ENCODE data around the gene INCA1.
A peak's percentile ranks its signal among the peaks of the same experiment; 100 is the strongest.

Gene INCA1

GRCh38 chr17:4947411-4948165, 49.7 kb downstream of the INCA1 start:
- peak; percentile 79 for DNase-seq

- peak; percentile 64 for DNase-seq
These were observed 50.3 kb downstream of the INCA1 start for GRCh38 chr17:4947010-4947410.

DNA sequence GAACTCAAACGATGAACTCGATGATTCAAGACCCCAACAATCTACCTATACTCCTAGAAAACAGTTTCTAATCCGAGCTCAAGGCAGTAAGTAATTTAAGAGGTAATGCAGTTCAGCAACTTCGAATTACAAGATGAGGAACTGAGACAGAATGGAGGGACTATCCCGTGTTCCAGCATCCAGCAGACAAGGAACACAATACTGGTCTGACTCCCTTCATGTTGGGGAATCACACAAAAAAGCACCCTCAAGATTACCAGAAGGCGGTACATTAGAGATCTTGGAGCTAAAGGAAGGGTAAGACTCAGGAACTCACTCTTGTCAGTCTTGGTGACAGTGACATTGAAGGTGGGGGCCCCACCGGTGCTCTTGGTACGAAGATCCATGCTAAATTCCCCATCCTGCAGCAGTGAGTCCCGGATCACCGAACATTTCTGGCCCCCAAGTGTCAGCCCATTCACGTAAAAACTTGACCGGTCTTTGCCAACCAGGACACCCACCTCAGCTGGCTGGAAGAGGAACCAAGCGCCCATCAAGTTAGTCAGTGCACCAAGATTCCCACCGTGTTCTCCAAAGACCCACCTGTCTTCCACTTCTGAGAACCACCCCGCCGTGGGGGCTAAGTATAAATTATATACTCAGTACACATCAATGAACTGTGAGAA, 50.9 kb downstream of the INCA1 start:
- DNase-seq, result no peak

- DNase-seq, result no peak
These were observed 51.4 kb downstream of the INCA1 start for GRCh38 chr17:4945944-4946280.

DNA sequence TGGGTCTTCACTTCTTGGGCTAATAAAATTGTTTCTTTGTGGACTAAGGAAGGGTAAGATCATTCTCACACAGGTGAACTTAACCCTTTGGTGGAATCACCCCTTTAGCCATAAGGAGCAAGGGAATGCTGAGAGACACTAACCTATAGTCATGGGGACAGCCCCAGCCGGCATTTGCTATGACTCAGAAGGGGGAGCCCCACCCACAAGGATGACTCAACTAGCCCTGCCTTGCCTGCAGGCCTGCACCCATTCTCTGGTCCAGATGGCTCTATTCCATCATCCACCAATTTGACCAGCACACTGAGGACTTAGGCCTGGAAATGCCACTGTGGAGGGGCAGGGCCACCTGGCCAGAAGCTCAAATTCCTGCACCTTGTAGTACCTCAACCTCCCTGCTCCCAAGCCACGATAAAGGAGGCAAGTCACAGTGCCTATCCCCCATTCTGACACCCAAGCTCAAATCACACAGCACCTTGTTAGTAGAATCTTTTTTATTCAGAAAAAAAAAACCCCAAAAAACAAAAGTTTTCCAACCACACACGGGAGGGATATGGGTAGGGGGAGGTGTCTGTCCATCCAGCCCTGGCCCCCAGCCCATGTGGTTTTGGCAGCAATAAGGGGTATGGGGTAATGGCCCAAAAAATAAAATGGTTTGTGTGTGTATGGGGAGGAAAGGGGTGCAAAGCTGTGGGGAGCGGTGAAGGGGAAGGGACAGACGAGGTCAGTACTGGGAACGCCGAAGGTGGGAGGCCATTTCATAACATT, 52.0 kb downstream of the INCA1 start:
- DNase-seq, result peak; percentile 91

- no peak for DNase-seq
These were observed 52.7 kb downstream of the INCA1 start for GRCh38 chr17:4944554-4945175.

GRCh38 chr17:4944163-4944553, 53.2 kb downstream of the INCA1 start:
- peak; percentile 91 for DNase-seq

DNA sequence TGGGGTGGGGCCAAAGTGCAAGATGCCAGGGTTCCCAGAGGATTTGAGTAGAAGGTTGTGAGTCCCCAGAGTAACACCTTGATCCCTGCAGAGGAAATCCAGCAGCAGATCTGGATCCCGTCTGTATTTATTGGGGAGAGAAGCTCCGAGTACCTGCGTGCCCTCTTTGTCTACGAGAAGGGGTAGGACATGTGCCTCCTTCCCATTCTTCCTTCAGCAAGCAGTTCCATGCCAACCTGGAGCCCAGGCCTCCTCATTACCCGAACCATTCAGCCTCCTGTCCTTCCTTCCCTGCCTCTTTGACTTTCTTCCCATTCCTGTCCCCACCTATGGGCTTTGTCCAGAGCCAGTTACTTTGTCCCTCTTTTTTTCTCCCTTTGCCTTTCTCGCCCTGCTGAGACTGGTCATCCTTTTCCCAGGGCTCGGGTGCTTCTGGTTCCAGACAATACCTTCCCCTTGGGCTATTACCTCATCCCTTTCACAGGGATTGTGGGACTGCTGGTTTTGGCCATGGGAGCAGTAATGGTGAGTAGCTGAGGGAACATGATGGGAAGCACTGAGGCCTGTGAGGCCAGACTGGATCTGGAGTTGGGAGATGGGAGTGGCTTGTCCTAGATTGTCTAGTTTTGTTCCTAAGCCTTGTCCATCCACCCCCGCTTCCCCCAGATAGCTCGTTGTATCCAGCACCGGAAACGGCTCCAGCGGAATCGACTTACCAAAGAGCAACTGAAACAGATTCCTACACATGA, 54.4 kb downstream of the INCA1 start:
- DNase-seq, result no peak

DNA sequence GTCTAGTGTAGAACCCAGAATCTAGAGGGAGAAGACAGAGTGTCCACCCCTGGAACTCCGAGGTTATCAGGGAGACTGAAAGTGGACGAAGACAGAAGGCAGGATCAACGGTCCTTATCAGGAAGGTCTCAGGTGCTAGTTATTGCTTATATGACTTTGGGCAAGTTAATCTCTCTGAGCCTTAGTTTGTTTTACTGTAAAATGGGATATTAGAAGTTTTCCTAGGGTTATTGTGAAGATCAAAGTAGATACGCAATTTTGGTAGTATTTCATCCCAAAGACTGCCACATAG, 56.1 kb downstream of the INCA1 start:
- DNase-seq, result no peak

DNA sequence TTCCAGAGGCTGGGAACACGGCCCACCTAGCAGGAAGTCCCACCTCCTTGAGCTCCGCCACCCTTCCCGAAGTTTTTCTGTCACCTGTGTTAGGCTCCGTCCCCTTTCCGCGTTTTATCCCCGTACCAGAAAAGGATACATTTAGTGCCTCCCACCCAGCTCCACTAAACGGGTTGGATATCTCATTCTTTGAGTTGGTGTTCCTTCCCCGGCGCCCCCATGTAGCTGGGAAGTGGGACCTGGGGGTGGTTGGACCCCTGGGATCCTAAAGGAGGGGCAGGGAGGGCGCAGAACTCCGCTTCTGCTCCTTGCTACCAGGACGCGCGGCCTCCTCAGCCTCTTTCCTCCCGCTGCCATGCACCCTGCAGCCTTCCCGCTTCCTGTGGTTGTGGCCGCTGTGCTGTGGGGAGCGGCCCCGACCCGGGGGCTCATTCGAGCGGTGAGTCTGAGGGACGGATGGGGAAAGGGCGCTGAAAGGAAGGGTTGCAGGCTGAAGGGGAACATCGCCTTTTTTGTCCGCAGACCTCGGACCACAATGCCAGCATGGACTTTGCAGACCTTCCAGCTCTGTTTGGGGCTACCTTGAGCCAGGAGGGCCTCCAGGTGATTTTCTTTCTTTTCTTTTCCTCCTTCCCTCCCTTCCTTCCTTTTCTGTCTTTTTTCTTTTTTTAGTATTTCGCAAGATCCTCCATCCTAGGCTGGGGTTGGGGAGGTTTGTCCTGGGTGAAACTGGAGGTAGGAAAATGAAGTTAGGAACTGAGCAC, 56.6 kb downstream of the INCA1 start:
- DNase-seq, result peak; percentile 60

GRCh38 chr17:4939796-4940554, 57.3 kb downstream of the INCA1 start, which contains the start of the genes RNF167 and SLC25A11:
Gene RNF167 (plus strand): TSS chr17:4940268. CDS start chr17:4940910, 642 bp downstream.
Gene SLC25A11 (minus strand): TSS chr17:4940046. CDS start chr17:4939910, 136 bp downstream.
- peak; percentile 100 for DNase-seq

GRCh38 chr17:4939546-4939795, 57.9 kb downstream of the INCA1 start:
- no peak for DNase-seq

- DNase-seq, result peak; percentile 56
These were observed 58.4 kb downstream of the INCA1 start for GRCh38 chr17:4938688-4939545.
